Measurements from ENCODE around the gene SH2D1A. TPM values are rescaled to one million over a fixed set of nuclear protein-coding genes. Genes with fewer than 3 reads are reported as not detected.
"Not testable (repeated sequence)": the region's sequence is repeated elsewhere in the genome, so short reads cannot be mapped to it uniquely, and the experiment has no call there.

The SH2D1A gene
- not detected for total RNA-seq (ENCODE audit: unreplicated experiment)
- long read RNA-seq: 0 reads

DNA sequence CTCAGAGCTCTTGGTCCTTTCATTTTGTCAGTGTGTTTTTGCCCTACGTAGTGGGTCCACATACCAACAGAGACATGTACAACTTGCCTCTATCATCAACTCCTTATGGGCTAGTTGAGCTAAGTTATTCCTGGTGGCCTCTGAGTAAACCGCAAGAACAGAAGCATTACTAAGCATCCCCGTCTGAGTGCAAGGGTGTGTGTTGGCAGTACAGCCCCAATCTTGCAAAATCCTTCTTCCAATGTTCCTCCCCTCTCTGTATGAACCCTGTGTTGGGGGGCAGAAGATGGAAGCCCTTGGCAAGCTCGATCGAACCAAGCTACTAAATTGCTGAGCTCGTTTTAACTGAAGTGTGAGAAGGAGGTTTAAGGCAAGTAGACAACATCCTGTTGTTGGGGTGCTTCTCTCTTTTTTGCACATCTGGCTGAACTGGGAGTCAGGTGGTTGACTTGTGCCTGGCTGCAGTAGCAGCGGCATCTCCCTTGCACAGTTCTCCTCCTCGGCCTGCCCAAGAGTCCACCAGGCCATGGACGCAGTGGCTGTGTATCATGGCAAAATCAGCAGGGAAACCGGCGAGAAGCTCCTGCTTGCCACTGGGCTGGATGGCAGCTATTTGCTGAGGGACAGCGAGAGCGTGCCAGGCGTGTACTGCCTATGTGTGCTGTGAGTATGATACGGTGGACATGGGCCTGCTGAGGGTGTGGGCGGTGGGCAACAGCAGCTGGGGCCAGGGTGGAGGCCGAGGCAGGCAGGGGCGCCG lies at the start of gene SH2D1A:
Gene SH2D1A, plus strand, starts transcription at position 447 of the 760 bp plus-strand sequence. Its CDS starts 80 bp downstream, at position 527.
- H3K27ac Mint-ChIP-seq (ENCODE audit: unreplicated experiment): no peak within 1 kb of the TSS
- H3K4me1 Mint-ChIP-seq (ENCODE audit: low read depth, unreplicated experiment): no peaks in the 10 kb centered on the region
- H3K9me3 Mint-ChIP-seq (ENCODE audit: unreplicated experiment): peaks cover 2% of the 10 kb centered on the region
- no peak for DNase-seq
- H3K4me3 Mint-ChIP-seq (ENCODE audit: unreplicated experiment): no peak within 1 kb of the TSS
- no peak for TF ChIP-seq CTCF (IDR thresholded peaks at IDR 0.05; ENCODE audit: partially characterized antibody, unreplicated experiment)
- H3K36me3 Mint-ChIP-seq (ENCODE audit: unreplicated experiment): no peaks in the 10 kb centered on the region
- H3K27me3 Mint-ChIP-seq (ENCODE audit: unreplicated experiment): no peaks in the 10 kb centered on the region

- DNase-seq; H3K27me3 Mint-ChIP-seq (ENCODE audit: unreplicated experiment); H3K36me3 Mint-ChIP-seq (ENCODE audit: unreplicated experiment); H3K27ac Mint-ChIP-seq (ENCODE audit: unreplicated experiment); H3K4me1 Mint-ChIP-seq (ENCODE audit: low read depth, unreplicated experiment); H3K4me3 Mint-ChIP-seq (ENCODE audit: unreplicated experiment); H3K9me3 Mint-ChIP-seq (ENCODE audit: unreplicated experiment): not testable (repeated sequence)
These were observed 47.0 kb upstream of the SH2D1A start for GRCh38 chrX:124299323-124299722.

DNA sequence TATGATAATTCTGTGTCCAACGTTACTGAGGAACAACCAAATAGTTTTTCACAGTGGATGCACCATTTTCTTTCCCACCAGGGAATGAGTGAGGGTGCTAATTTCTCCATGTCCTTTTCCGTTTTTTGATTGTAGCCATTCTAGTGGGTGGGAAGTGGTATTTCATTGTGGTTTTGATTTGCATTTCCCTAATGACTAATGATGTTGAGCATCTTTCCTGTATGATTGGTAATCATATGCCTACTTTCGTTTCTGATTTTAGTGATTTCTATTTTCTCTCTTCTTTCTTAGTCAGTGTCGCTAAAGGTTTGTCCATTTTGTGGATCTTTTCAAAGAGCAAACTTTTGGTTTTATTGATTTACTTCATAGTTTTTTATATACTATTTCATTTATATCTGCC lies 46.0 kb upstream of the SH2D1A start:
- Mint-ChIP-seq H3K36me3 (ENCODE audit: unreplicated experiment) (no peaks in the 10 kb centered on the region), H3K4me3 (ENCODE audit: unreplicated experiment) (no peak overlapping the region), H3K27ac (ENCODE audit: unreplicated experiment) (no peak overlapping the region), H3K27me3 (ENCODE audit: unreplicated experiment) (peaks cover 2% of the 10 kb centered on the region), H3K4me1 (ENCODE audit: low read depth, unreplicated experiment) (no peaks in the 10 kb centered on the region), H3K9me3 (ENCODE audit: unreplicated experiment) (no peaks in the 10 kb centered on the region)
- no peak for DNase-seq
- TF ChIP-seq CTCF (IDR thresholded peaks at IDR 0.05; ENCODE audit: partially characterized antibody, unreplicated experiment): no peak

- no peaks in the 10 kb centered on the region for H3K4me1 Mint-ChIP-seq (ENCODE audit: low read depth, unreplicated experiment)
- no peaks in the 10 kb centered on the region for H3K9me3 Mint-ChIP-seq (ENCODE audit: unreplicated experiment)
- H3K27ac Mint-ChIP-seq (ENCODE audit: unreplicated experiment): no peak overlapping the region
- H3K27me3 Mint-ChIP-seq (ENCODE audit: unreplicated experiment): peaks cover 3% of the 10 kb centered on the region
- DNase-seq: no peak
- no peak for TF ChIP-seq CTCF (IDR thresholded peaks at IDR 0.05; ENCODE audit: partially characterized antibody, unreplicated experiment)
- H3K4me3 Mint-ChIP-seq (ENCODE audit: unreplicated experiment): no peak overlapping the region
- H3K36me3 Mint-ChIP-seq (ENCODE audit: unreplicated experiment): no peaks in the 10 kb centered on the region
These were observed 39.0 kb upstream of the SH2D1A start for GRCh38 chrX:124307253-124307907.

GRCh38 chrX:124325732-124326131 lies 20.6 kb upstream of the SH2D1A start:
- no peak for DNase-seq
- no peaks in the 10 kb centered on the region for H3K4me1 Mint-ChIP-seq (ENCODE audit: low read depth, unreplicated experiment)
- H3K9me3 Mint-ChIP-seq (ENCODE audit: unreplicated experiment): no peaks in the 10 kb centered on the region
- H3K27me3 Mint-ChIP-seq (ENCODE audit: unreplicated experiment): peaks cover 1% of the 10 kb centered on the region
- no peak for TF ChIP-seq CTCF (IDR thresholded peaks at IDR 0.05; ENCODE audit: partially characterized antibody, unreplicated experiment)
- H3K4me3 Mint-ChIP-seq (ENCODE audit: unreplicated experiment): no peak overlapping the region
- no peak overlapping the region for H3K27ac Mint-ChIP-seq (ENCODE audit: unreplicated experiment)
- no peaks in the 10 kb centered on the region for H3K36me3 Mint-ChIP-seq (ENCODE audit: unreplicated experiment)
